Kidney (tissue), 14 donors: ENCODE measurements around the gene FBLN7. TPM values are rescaled to one million over a fixed set of nuclear protein-coding genes. Genes with fewer than 3 reads are reported as not detected.

Source experiments
- DNase-seq, 5 donors: peaks; one replicate each; pipeline ENCODE4 v3.0.0-alpha.2; 2013 to 2020
- FAIRE-seq: peaks from 2 replicates; lab custom pipeline; 2012; peaks lifted over from hg19 to GRCh38; lab: Jason Lieb, UNC
- H3K27ac ChIP-seq, 2 donors: one replicate each; pipeline ENCODE4 v1.7.0; 2013; ENCODE audit warnings: low read depth in 2 of 2, low read length in 2 of 2, inconsistent platforms in 1 of 2
- H3K27me3 ChIP-seq: one replicate; pipeline ENCODE4 v1.7.1; 2013; ENCODE audit warnings: low read length, inconsistent platforms; ENCODE audit not compliant: control insufficient read depth, insufficient read depth
- H3K36me3 ChIP-seq, 3 donors: one replicate each; pipeline versions ENCODE4 v1.7.0 to v1.7.1; 2013; ENCODE audit warnings: low read length in 3 of 3, control low read depth in 1 of 3, inconsistent platforms in 1 of 3; ENCODE audit not compliant: insufficient read depth in 3 of 3, control insufficient read depth in 2 of 3
- H3K4me1 ChIP-seq, 3 donors: one replicate each; pipeline versions ENCODE4 v1.7.0 to v1.7.1; 2013; ENCODE audit warnings: low read length in 3 of 3, inconsistent platforms in 1 of 3, low read depth in 1 of 3; ENCODE audit not compliant: control insufficient read depth in 2 of 3, insufficient read depth in 2 of 3
- H3K4me3 ChIP-seq, 3 donors: one replicate each; pipeline versions ENCODE4 v1.7.0 to v1.8.1; 2013; ENCODE audit warnings: low read length in 3 of 3, control low read depth in 1 of 3, inconsistent platforms in 1 of 3
- H3K9ac ChIP-seq, 3 donors: one replicate each; pipeline versions ENCODE4 v1.7.0 to v1.7.1; 2013; ENCODE audit warnings: low read length in 3 of 3, control low read depth in 1 of 3, inconsistent platforms in 1 of 3
- H3K9me3 ChIP-seq, 3 donors: one replicate each; pipeline versions ENCODE4 v1.7.0 to v1.7.1; 2013; ENCODE audit warnings: low read length in 3 of 3, control low read depth in 1 of 3, inconsistent platforms in 1 of 3; ENCODE audit not compliant: control insufficient read depth in 2 of 3, insufficient read depth in 1 of 3
- intact Hi-C: fragments of 100-400 bp; cut with DNase I; formaldehyde crosslinking; loops from one replicate; pipeline ENCODE4 v1.11.1; 2022
- polyA plus RNA-seq: library from polyadenylated mRNA; stranded (reverse); fragments of 350-450 nt; fragmentation: Illumina TruSeq; extraction: RNeasy Lipid Tissue Mini Kit (QIAGEN cat#74804); gene quantifications from one replicate; pipeline ENCODE4 v1.2.3, GENCODE V29; 2014; ENCODE audit warnings: low read depth, low replicate concordance; ENCODE audit not compliant: insufficient read depth
- total RNA-seq: library from RNA; stranded (reverse); fragmentation: NEBNext Ultra II Directional; extraction: Animal tissue kit (Norgen Biotek cat#: 25700); gene quantifications from one replicate; pipeline ENCODE4 v1.2.1, GENCODE V29; 2021
- TF ChIP-seq, protein P1 (sequence below): IDR thresholded peaks from 3 replicates; pipeline ENCODE4 v1.5.1; 2012; ENCODE audit warnings: mild to moderate bottlenecking, moderate library complexity, borderline replicate concordance; ENCODE audit not compliant: insufficient read depth; ENCODE audit errors: extremely low read depth
- donor health status: control.
- donor health status: control.
- donor health status: control.
- donor health status: control.
- donor health status: control.
- donor health status: DM: yes; HTN: yes; CAD: no.
- donor health status: Normal renal cell carcinoma (clear cell type).

The FBLN7 gene
- total and polyA plus RNA-seq, 2 donors from 2014 or later, result 0.71 to 4.6 TPM

DNA sequence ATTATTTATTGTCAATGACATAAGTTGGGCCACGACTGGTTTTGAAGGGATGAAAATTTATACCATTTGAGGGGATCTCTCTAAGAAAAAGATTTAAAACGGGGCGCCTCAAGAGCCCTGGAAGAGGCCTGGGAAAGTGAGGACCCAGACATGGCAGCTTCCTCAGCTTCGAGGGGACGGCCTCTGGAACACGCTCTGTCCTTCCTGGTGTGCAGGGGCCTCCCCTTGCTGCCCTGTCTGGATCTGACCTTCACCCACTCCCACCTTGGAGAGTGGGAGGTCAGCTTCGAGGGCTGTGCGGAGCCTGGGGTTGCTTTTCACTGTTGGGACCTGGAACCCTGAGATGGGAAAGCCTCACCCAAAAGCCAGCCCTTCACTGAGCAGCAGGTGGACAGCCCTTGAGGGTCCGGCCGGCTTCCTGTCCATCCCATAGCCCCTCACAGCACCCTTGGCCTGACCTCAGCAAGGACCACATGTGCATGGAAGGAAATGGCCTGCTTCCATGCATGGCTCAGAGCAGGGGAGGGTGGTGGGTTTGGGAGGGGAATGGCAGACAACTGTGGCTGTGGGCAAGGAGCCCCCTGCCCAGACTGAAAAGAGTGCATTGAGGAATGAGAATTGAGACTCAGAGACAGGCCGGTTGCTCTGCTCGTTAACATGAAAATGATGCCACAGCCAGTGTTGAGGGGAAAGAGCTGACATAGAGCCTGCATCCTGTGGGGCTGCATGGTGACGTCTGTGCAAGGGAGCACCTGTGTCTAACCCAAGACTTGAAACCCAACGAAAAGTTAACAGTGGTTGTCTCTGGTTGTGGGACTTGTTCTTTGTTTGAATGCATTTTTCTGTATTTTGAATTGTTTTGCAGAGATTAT lies 16.3 kb downstream of the FBLN7 start:
- Histone ChIP-seq H3K4me3 (no peak overlapping the region), H3K9me3 (no peaks in the 10 kb centered on the region), H3K4me1 (no peaks in the 10 kb centered on the region), H3K9ac (no peak overlapping the region), H3K36me3 (no peaks in the 10 kb centered on the region), H3K27ac (no peak overlapping the region), H3K27me3 (no peaks in the 10 kb centered on the region)
- intact Hi-C loops, result no loop called here
- peak in 1 of 5 donors; percentile 24 for DNase-seq
- TF ChIP-seq, protein P1, sequence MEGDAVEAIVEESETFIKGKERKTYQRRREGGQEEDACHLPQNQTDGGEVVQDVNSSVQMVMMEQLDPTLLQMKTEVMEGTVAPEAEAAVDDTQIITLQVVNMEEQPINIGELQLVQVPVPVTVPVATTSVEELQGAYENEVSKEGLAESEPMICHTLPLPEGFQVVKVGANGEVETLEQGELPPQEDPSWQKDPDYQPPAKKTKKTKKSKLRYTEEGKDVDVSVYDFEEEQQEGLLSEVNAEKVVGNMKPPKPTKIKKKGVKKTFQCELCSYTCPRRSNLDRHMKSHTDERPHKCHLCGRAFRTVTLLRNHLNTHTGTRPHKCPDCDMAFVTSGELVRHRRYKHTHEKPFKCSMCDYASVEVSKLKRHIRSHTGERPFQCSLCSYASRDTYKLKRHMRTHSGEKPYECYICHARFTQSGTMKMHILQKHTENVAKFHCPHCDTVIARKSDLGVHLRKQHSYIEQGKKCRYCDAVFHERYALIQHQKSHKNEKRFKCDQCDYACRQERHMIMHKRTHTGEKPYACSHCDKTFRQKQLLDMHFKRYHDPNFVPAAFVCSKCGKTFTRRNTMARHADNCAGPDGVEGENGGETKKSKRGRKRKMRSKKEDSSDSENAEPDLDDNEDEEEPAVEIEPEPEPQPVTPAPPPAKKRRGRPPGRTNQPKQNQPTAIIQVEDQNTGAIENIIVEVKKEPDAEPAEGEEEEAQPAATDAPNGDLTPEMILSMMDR, result no peak
- FAIRE-seq, result no peak

DNA sequence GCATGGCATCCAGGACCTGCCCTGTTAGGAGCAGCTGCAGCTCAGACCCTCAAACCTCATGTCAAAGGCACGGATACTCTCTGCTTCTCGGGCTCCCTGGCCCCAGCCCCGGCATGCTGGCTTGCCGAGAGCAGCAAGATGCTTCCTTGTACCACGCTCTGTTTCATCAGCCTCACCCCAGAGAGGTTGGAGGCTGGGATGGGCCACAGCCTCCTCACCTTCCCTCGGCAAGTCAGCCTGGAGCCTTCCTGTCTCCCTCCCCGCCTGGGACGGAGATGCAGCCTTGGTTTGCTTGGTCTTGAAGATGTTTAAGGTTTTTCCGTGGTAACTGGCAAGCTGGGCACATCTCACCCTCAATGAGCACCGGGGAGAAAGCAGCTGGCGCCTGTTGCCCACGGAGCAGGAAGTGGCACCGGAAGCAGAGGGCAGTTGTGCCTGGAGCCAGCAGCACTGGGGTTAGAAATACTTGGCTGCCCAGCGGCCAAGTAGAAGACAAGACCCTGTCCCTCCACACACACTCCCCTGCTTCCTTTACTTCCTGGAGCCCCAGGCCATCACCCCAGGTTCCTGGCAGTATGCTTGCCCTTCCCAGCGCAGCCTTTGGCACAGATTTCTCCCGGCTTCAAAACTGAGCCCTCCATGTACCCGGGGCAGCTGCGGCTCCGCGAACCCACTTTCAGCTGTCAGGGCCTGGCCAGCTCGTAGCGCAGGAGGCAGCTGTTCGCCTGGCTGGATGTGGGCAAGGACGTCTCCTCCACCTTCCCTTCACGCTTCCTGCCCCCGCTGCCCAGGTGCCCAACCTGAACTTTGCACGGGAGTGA lies 17.4 kb downstream of the FBLN7 start:
- no peak overlapping the region for H3K9ac ChIP-seq
- no peaks in the 10 kb centered on the region for H3K36me3 ChIP-seq
- intact Hi-C loops, result no loop called here
- H3K9me3 ChIP-seq, result no peaks in the 10 kb centered on the region
- no peak overlapping the region for H3K27ac ChIP-seq
- H3K4me1 ChIP-seq, result no peaks in the 10 kb centered on the region
- TF ChIP-seq, protein P1, result no peak
- no peak overlapping the region for H3K4me3 ChIP-seq
- DNase-seq (peak in 3 of 5 donors; percentile 41 to 58 (median 57)), FAIRE-seq (no peak)
- H3K27me3 ChIP-seq, result no peaks in the 10 kb centered on the region

DNA sequence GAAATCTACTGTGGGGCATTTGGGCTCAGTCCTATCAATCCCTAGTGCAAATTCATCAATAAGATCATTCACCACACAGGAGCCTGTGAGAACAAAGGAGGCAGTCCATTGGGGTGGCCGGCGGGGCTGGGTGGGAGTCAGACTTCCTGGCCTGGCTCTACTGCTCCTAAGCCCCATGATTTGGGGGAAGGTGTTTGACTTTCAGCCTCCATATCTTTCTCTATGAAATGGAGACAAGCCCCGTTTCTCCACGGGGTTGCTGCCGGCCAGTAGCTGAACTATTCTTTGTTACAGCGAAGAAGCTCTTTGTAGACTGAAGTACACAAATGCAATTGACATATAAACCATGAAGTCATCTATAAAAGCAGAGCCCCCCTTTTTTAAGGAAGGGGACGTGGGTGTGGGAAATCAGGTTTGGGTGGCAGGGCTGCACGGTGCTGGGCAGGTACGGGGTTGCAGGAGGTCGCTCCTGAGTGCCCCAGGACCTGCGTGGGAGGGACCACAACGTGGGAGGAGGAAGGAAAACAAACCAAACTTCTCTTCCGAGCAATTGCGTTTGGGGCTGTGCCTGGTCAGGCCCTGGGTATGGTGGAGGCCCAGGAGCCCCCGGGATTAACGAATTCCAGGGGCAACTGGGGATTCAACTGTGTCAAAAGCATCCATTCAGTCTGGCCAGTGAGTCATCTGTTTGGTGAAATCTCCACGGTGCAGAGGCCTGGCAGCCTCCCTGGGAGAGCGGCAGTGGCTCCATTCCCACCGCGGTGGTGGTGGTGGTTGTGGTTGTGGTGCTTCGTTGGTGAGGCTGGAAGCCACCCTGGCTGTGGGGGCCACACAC lies 18.2 kb downstream of the FBLN7 start:
- TF ChIP-seq, protein P1, result no peak
- H3K27ac ChIP-seq, result no peak overlapping the region
- intact Hi-C loops, result no loop called here
- H3K4me1 ChIP-seq, result no peaks in the 10 kb centered on the region
- no peaks in the 10 kb centered on the region for H3K9me3 ChIP-seq
- no peak overlapping the region for H3K4me3 ChIP-seq
- H3K9ac ChIP-seq, result no peak overlapping the region
- no peak for FAIRE-seq
- no peaks in the 10 kb centered on the region for H3K27me3 ChIP-seq
- peak in 4 of 5 donors; percentile 53 to 72 (median 64) for DNase-seq
- H3K36me3 ChIP-seq, result no peaks in the 10 kb centered on the region
